Right atrium auricular region (tissue), 2 donors: ENCODE data around the gene OSGEP. TPM values are rescaled to one million over a fixed set of nuclear protein-coding genes. Genes with fewer than 3 reads are reported as not detected.

Experiments used
- DNase-seq: peaks from one replicate; pipeline ENCODE4 v3.0.0-alpha.2; 2019; ENCODE audit warnings: low spot score
- H3K27ac ChIP-seq, 2 donors: fragments of 200-600 bp; sonication (generic); 1 replicate in 1 of 2; 2 replicates in 1 of 2; pipeline ENCODE4 v1.5.1; 2016 to 2019
- H3K27me3 ChIP-seq, 2 donors: fragments of 200-600 bp; sonication (generic); one replicate each; pipeline versions ENCODE4 v1.5.1 to v1.6.0; 2017 to 2019
- H3K36me3 ChIP-seq: fragments of 200-600 bp; sonication (generic); one replicate; pipeline ENCODE4 v1.5.1; 2016
- H3K4me1 ChIP-seq, 2 donors: fragments of 200-600 bp; sonication (generic); one replicate each; pipeline versions ENCODE4 v1.5.1 to v1.6.0; 2017 to 2019
- H3K4me3 ChIP-seq, 2 donors: fragments of 200-600 bp; sonication (generic); 1 replicate in 1 of 2; 2 replicates in 1 of 2; pipeline ENCODE4 v1.5.1; 2017 to 2019; ENCODE audit warnings: mild to moderate bottlenecking in 1 of 2, moderate library complexity in 1 of 2
- H3K9me3 ChIP-seq, 2 donors: fragments of 200-600 bp; sonication (generic); one replicate each; pipeline ENCODE4 v1.5.1; 2019
- CTCF ChIP-seq, 2 donors: fragments of 200-600 bp; sonication (generic); IDR thresholded peaks; one replicate each; pipeline ENCODE4 v1.5.1; 2019; ENCODE audit warnings: antibody characterized with exemption in 2 of 2
- total RNA-seq, 2 donors: library from RNA; depleted of rRNA; stranded (reverse); fragments of >200 nt; gene quantifications; one replicate each; pipeline ENCODE4 v1.1.0, GENCODE V29; 2016

Gene OSGEP
- total RNA-seq, 2 donors from 2014 or later, result 23.8 to 30.1 TPM

GRCh38 chr14:20478894-20479293 lies 24.3 kb upstream of the OSGEP start:
- Histone ChIP-seq H3K4me1 (peaks cover 0 to 21% of the 10 kb centered on the region in 2 donors), H3K27ac (no peak overlapping the region), H3K9me3 (no peaks in the 10 kb centered on the region), H3K4me3 (no peak overlapping the region), H3K27me3 (no peaks in the 10 kb centered on the region), H3K36me3 (peaks cover 14% of the 10 kb centered on the region)
- DNase-seq, result no peak
- TF ChIP-seq CTCF (IDR thresholded peaks at IDR 0.05), result no peak

GRCh38 chr14:20477211-20477876 lies 22.7 kb upstream of the OSGEP start:
- Histone ChIP-seq H3K27ac (peak overlapping the region; percentile 42 to 65), H3K36me3 (peaks cover 20% of the 10 kb centered on the region), H3K4me3 (no peak overlapping the region), H3K9me3 (no peaks in the 10 kb centered on the region), H3K27me3 (no peaks in the 10 kb centered on the region), H3K4me1 (peaks cover 0 to 21% of the 10 kb centered on the region in 2 donors)
- no peak for TF ChIP-seq CTCF (IDR thresholded peaks at IDR 0.05)
- no peak for DNase-seq

DNA sequence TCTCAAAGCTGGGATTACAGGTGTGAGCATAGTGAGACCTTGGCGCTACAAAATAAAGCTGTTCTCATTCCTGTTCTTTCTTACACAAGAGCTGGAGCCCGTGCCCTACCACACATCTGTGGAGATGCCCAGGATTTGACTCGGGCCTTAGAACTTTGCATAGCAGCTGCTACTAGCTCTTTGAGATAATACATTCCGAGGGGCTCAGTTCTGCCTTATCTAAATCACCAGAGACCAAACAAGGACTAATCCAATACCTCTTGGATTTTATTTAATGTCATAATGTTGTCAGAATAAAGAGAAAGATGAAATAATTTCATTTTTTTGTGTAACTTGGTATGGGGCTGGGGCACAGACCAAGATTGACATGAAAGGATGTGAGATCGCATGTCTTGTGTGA lies 22.2 kb upstream of the OSGEP start:
- peaks cover 20% of the 10 kb centered on the region for H3K36me3 ChIP-seq
- no peak for TF ChIP-seq CTCF (IDR thresholded peaks at IDR 0.05)

GRCh38 chr14:20472536-20473169 lies 18.0 kb upstream of the OSGEP start:
- Histone ChIP-seq H3K27ac (no peak overlapping the region), H3K4me1 (peaks cover 0 to 35% of the 10 kb centered on the region in 2 donors), H3K9me3 (no peaks in the 10 kb centered on the region), H3K4me3 (no peak overlapping the region), H3K27me3 (no peaks in the 10 kb centered on the region), H3K36me3 (peaks cover 20% of the 10 kb centered on the region)
- no peak for DNase-seq
- TF ChIP-seq CTCF (IDR thresholded peaks at IDR 0.05), result no peak

More for the DNA sequence above, 22.2 kb upstream of the OSGEP start:
- H3K27me3 ChIP-seq, result no peaks in the 10 kb centered on the region
- no peaks in the 10 kb centered on the region for H3K9me3 ChIP-seq
- H3K27ac ChIP-seq, result peak overlapping the region in 1 of 2 donors; percentile 65
- no peak for DNase-seq
- peaks cover 0 to 21% of the 10 kb centered on the region in 2 donors for H3K4me1 ChIP-seq
- no peak overlapping the region for H3K4me3 ChIP-seq

DNA sequence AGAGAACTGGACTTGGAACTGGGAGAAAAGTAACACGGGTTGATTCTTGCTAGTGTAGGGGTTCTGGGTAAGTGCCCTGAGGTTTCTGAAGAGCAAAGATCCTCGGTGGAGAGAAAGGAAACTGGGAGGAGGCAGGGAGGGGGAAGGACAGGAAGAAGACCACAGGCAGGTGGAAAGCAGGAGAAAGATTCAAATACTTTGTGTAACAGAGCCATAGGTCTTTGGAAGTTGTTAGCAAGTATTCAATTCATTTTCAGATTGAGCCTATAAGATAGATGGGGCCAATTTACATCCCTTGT lies 15.9 kb upstream of the OSGEP start:
- Histone ChIP-seq H3K9me3 (no peaks in the 10 kb centered on the region), H3K27me3 (no peaks in the 10 kb centered on the region), H3K4me1 (peaks cover 0 to 21% of the 10 kb centered on the region in 2 donors), H3K36me3 (peaks cover 20% of the 10 kb centered on the region), H3K27ac (peak overlapping the region; percentile 91 to 92), H3K4me3 (peak overlapping the region; percentile 66 to 82)
- no peak for TF ChIP-seq CTCF (IDR thresholded peaks at IDR 0.05)
- no peak for DNase-seq
